ENCODE data around the gene VPS35. TPM values are rescaled to one million over a fixed set of nuclear protein-coding genes. Genes with fewer than 3 reads are reported as not detected.

Gene VPS35
- total RNA-seq, 3 donors from 2014 or later (not counting 1 experiment from before 2014, with no cell fraction given): 32.8 to 44.1 (median 43.7) TPM

DNA sequence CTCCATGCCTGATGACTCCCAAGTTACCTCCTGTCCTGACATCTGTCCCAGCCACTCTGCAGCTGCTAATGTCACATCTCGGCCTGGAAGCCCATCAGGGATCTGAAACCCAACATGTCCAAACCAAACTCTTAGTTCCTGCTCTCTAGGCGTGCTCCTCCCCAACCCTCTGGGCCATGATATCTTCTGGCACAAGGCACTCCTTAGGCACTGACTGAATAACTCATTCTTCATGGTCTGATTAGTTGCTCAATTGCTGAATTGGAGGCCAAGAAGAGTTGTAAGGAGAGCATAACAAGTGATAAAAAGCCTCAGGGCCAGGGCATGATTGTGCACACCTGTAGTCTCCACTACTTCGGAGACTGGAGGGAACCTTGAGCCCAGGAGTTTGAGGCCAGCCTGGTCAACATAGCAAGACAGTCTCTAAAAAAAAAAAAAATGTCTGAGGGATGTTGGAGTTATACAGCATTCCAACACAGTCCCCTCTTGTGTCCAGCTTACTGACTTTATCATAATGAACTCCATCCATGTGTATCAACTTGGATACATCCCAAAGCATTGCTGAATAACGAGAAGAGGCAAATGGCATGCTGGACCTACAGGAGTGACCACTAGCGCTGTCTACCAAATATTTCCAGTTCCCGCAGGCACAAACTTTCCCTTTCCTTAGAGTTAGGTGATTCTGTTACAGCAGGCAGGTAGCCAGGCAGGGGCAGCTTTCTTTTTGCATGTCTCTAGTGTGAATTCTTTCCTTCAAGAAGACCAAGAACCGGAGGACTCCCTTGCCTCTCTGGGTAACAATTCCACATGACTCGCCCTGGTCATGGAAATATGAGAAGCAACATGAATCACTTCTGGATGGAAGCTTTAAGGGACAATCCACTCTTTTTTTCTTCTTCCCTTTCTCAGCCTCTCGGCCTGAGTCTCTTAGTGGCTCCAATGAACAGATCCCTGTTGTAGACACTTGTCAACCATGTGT lies 49.7 kb downstream of the VPS35 start:
- no peak overlapping the region for H3K27ac ChIP-seq (ENCODE audit: low read length)
- WGBS (ENCODE audit: insufficient coverage): 91% methylated on average over 7 of the region's 9 CpGs
- H3K36me3 Mint-ChIP-seq: peaks cover 13% of the 10 kb centered on the region
- peaks cover 5 to 7% of the 10 kb centered on the region in 2 donors for H3K9me3 Mint-ChIP-seq
- ATAC-seq (no peak), DNase-seq (no peak)
- H3K27me3 ChIP-seq (ENCODE audit: control insufficient read depth, insufficient read depth, low read length): no peaks in the 10 kb centered on the region
- no peaks in the 10 kb centered on the region for H3K36me3 ChIP-seq (ENCODE audit: control insufficient read depth, insufficient read depth, low read length)
- no peak overlapping the region for H3K27ac Mint-ChIP-seq
- intact Hi-C loops (cut with micrococcal nuclease): no loop called here
- H3K4me3 Mint-ChIP-seq: no peak overlapping the region
- no peaks in the 10 kb centered on the region for H3K9me3 ChIP-seq (ENCODE audit: control insufficient read depth, insufficient read depth, low read length)
- H3K27me3 Mint-ChIP-seq (ENCODE audit: low read depth in 2 of 2): peaks cover 0 to 4% of the 10 kb centered on the region in 2 donors
- no peak overlapping the region for H3K4me3 ChIP-seq (ENCODE audit: low read length)
- H3K4me1 ChIP-seq (ENCODE audit: control insufficient read depth, insufficient read depth, low read length): no peaks in the 10 kb centered on the region
- TF ChIP-seq CTCF (IDR thresholded peaks at IDR 0.05): no peak
- H3K4me1 Mint-ChIP-seq: no peaks in the 10 kb centered on the region

GRCh38 chr16:46632778-46633733 lies 55.9 kb downstream of the VPS35 start:
- TF ChIP-seq CTCF (IDR thresholded peaks at IDR 0.05): no peak
- Mint-ChIP-seq H3K4me3 (no peak overlapping the region), H3K36me3 (no peaks in the 10 kb centered on the region), H3K9me3 (no peaks in the 10 kb centered on the region), H3K27ac (no peak overlapping the region), H3K27me3 (ENCODE audit: low read depth in 2 of 2) (no peaks in the 10 kb centered on the region), H3K4me1 (no peaks in the 10 kb centered on the region)
- H3K9me3 ChIP-seq (ENCODE audit: control insufficient read depth, insufficient read depth, low read length): no peaks in the 10 kb centered on the region
- intact Hi-C loops (cut with micrococcal nuclease): no loop called here
- H3K36me3 ChIP-seq (ENCODE audit: control insufficient read depth, insufficient read depth, low read length): no peaks in the 10 kb centered on the region
- no peaks in the 10 kb centered on the region for H3K27me3 ChIP-seq (ENCODE audit: control insufficient read depth, insufficient read depth, low read length)
- 92% methylated on average over 32 of the region's 32 CpGs for WGBS (ENCODE audit: insufficient coverage)
- DNase-seq (no peak), ATAC-seq (no peak)
- H3K4me1 ChIP-seq (ENCODE audit: control insufficient read depth, insufficient read depth, low read length): no peaks in the 10 kb centered on the region
- H3K27ac ChIP-seq (ENCODE audit: low read length): no peak overlapping the region
- H3K4me3 ChIP-seq (ENCODE audit: low read length): no peak overlapping the region

DNA sequence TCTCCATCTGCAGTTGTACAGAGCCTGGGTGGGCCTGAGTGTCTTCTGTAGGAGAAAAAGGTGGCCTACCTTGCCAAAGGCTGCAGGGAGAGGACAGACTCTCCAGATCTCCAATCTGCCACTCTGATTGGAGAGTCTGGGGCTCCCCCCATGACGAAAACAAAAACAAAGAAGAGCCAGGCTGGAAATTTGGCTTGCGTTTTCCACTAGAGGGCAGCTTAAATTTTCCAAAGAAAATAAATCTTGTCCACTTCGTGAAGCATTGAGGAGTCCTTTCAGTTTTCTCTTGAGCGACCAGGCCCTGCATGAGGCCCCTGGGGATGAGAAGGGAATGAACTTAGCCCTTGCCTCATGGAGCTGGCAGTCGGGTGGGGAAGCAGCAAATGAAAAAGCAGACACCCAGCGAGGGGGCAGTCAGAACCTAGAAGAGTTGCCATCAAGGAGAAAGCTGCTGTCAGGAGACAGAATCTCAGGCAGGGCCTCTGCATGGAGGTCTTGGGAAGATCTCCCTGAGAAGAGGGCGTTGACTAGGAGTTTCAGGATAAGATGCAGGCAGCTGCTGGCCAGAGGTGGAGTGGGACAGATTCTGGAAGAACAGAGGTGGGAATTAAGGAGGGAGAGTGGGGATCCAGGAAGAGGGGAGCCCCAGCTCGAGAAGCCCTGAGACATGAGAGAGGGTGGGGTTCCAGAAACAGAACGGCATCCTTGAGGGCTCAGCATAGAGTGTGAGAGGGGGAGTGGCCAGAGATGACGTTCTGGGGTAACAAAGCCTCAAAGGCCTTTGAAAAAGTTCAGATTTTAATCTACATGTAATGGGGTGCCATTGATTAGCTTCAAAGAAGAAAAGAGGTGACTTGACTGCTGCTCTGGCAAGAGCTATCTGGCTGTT lies 59.4 kb downstream of the VPS35 start:
- Histone ChIP-seq H3K27ac (ENCODE audit: low read length) (no peak overlapping the region), H3K36me3 (ENCODE audit: control insufficient read depth, insufficient read depth, low read length) (no peaks in the 10 kb centered on the region), H3K27me3 (ENCODE audit: control insufficient read depth, insufficient read depth, low read length) (no peaks in the 10 kb centered on the region), H3K4me1 (ENCODE audit: control insufficient read depth, insufficient read depth, low read length) (no peaks in the 10 kb centered on the region), H3K9me3 (ENCODE audit: control insufficient read depth, insufficient read depth, low read length) (no peaks in the 10 kb centered on the region), H3K4me3 (ENCODE audit: low read length) (no peak overlapping the region)
- no peak for ATAC-seq
- Mint-ChIP-seq H3K27ac (no peak overlapping the region), H3K4me1 (no peaks in the 10 kb centered on the region), H3K9me3 (no peaks in the 10 kb centered on the region), H3K36me3 (no peaks in the 10 kb centered on the region), H3K4me3 (no peak overlapping the region), H3K27me3 (ENCODE audit: low read depth in 2 of 2) (no peaks in the 10 kb centered on the region)
- intact Hi-C loops (cut with micrococcal nuclease): no loop called here
- TF ChIP-seq CTCF (IDR thresholded peaks at IDR 0.05): no peak
- no peak for DNase-seq
- WGBS (ENCODE audit: insufficient coverage): 63% methylated on average over 10 of the region's 10 CpGs

Data from natural killer cell (primary cell).